T-helper 2 cell (primary cell): ENCODE data around the gene TMEM170B.

Experiments
- DNase-seq, 5 experiments: peaks; one replicate each; pipeline versions ENCODE4 v3.0.0 to v3.0.0-alpha.2; 2012 to 2022

The TMEM170B gene

GRCh38 chr6:11586117-11586516 lies 48.6 kb downstream of the TMEM170B start:
- DNase-seq, result no peak

DNA sequence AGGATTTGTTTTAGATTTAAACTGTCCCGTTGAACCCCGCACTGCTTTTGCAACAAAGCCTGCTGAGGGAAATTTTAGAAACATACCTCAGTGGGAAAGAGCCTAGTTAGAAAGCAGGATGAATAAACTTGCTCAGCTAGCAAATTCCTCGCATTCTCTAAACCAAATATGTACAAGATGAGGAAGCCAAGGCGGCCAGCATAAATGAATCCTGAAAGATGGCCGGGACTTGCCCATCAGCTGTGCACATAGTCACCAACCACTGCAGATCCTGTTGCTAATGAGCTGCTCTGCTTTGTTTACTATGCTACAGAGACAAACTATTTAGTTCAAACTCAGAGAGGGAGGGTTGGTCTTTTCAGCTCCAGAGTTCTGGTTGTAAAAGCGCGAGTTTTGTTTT lies 49.0 kb downstream of the TMEM170B start:
- no peak for DNase-seq

DNA sequence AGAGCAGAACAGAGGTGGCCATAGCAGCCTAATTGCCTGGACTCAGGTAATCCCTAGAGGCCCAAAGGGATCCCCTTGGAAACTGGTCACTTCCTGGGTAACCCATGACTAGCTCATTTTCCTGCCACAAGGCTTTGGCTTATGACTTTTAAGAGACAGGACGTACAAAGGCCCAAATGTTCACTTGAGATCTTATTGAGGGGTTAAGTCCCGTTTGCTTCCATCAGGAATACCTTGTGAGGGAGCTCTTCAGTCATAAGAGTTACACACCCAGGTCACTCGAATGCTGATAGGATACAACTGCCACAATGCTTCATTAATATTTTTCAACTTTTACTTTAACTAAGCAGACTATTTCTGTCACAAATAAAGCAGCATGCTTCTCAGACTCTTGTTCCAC lies 51.7 kb downstream of the TMEM170B start:
- DNase-seq, result no peak

- no peak for DNase-seq
Observed at GRCh38 chr6:11592294-11592906, 54.9 kb downstream of the TMEM170B start.

DNA sequence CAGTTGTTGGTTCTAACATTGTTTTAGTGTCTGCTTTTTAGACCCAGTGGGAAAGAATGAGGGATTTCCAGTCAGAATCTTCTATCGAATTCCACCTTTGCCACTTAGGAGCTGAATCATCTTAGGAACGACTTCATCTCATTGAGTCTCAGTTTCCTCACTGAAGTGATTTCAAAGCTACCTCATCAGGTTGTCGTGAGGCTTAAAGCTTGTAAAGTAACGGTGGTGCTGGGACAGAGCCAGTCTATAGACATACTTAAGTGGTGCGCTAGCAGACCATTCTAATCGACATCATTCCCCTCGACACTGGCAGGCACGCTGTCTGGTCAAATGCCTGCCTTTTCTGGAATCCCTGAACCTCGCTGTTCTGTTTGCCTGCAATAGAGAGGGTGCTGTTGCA lies 55.5 kb downstream of the TMEM170B start:
- no peak for DNase-seq

- no peak for DNase-seq
Observed at GRCh38 chr6:11595903-11596302, 58.4 kb downstream of the TMEM170B start.

DNA sequence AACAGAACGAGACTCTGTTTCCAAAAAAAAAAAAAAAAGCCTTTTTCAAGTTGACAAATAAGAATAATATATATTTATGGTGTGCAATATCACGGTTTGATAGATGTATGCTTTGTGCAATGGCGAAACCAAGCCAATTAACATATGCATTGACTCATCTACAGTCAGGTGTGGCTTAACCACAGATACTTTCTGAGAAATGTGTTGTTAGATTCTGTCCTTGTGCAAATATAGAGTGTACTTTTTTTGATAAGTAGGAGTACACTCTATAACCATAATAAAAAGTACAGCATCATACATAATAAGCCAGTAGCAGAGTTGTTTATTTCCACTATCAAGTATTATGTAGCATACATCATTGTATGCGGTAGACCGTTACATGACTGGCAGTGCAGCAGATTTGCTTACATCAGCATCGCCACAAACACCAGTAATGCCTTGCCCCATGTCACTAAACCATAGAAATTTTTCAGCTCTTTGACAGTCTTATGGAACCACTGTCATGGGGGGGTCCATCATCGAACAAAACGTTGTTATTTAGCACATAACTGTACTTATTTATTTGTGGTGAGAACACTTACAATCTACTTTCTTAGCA lies 59.2 kb downstream of the TMEM170B start:
- peak in 1 of 5 experiments; percentile 21 for DNase-seq

DNA sequence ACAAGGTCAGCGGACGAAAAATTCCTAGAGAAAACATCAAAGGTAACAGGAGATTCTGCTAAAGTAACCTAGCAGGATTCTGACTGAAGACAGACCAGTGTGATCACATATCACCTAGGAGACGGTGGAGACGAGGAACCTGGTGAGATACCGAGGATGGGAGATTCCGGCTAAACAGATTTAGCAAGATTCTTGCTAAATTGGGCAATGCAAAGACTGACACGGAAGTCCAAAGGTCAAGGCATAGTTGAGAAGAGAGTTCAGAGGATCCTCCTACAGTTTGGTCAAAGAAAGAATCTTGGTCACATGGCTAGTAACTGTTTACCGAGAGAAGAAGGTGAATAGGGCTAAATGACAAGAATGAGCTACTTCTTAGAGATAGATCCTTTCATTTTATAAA lies 61.1 kb downstream of the TMEM170B start:
- DNase-seq, result no peak

- no peak for DNase-seq
Observed at GRCh38 chr6:11600251-11600650, 62.7 kb downstream of the TMEM170B start.

- no peak for DNase-seq
Observed at GRCh38 chr6:11601776-11602605, 64.4 kb downstream of the TMEM170B start.

GRCh38 chr6:11604215-11604614 lies 66.7 kb downstream of the TMEM170B start:
- DNase-seq, result no peak

GRCh38 chr6:11604836-11605506 lies 67.4 kb downstream of the TMEM170B start:
- no peak for DNase-seq

DNA sequence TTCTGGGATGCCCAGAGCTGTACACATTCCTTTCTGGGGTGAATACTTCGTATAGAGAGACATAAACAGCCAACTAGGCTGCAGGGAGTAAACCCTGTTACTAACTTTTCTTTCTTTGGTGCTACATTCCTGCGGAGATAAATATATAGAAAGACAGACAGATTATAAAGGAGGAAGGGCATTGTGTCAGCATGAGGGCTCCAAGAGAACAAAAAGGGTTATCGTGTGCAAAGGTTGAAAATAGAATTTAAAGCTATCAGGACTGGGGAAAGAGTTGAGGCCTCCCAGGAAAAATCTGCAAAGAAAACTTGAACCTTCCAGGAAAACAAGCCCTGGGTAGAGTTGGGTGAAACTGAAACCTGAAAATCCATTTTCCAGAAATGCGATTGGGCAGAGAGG lies 68.0 kb downstream of the TMEM170B start:
- no peak for DNase-seq

DNA sequence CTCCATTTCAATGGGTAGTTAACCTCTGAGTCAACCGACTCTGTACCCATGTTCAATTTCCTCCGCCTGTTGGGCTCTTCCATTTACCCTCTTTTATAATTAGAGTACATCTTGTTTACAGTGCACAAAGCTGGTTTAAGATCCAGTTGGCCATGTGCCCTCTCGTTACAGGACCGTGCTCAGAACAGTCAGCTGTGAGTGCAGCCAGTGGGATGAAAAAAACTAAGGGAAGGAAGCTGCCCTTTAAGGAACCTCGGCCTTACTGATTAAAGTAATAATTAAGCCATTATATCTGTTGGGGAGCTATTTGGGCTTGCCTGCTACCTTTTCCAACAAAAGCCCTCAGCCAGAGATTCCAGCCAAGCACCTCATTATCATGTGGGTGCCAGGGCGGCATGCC lies 68.8 kb downstream of the TMEM170B start:
- no peak for DNase-seq

GRCh38 chr6:11607383-11607782 lies 69.8 kb downstream of the TMEM170B start:
- no peak for DNase-seq

DNA sequence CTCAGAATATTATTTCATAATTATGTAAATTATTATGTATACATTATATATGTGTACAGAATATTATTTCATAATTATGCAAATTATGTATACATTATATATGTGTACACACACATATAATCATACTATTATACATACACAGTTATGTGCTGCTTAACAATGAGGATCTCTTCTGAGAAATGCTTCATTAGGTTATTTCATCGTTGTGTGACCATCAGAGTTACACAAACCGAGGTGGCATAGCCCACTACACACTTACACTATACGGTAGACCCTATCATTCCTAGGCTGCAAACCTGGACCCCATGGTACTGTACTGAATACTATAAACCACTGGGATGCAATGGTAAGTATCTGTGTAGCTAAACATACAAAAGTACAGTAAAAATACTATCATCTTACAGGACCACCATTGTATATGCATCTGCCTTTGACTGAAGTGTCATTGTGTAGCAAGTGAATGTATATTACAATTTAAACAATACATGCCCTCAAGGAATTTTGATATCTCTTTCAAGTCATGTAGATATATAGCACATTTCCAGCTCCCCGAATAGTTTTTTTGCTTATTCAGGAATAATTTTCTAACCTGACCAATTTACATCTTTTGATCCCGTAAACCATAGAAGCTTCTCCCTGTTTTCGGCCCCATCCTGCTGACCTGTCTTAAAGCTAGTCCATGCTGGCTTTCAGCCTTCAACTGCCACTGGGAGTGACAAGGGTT lies 71.2 kb downstream of the TMEM170B start:
- DNase-seq, result no peak

- DNase-seq, result no peak
Observed at GRCh38 chr6:11609324-11610071, 71.9 kb downstream of the TMEM170B start.

DNA sequence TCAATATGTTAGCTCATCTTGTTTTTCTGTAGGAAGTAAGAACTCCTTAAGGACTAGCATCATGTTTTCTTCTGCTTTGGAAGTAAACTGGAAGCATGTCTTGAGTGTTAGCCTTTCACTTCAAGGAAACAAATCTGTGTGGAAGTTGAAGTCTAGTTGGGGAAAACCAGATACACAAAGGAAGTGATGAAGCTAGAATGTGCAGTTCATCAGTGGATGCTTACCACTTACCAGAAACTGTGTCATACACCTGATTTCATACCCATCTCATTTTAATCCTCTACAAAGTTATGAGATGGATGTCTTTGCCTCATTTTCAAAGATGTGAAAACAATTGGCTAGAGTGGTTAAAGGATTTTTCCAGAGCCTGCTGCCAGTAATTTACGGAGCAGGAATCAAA lies 75.8 kb downstream of the TMEM170B start:
- DNase-seq, result no peak

- DNase-seq, result no peak
Observed at GRCh38 chr6:11613858-11614257, 76.3 kb downstream of the TMEM170B start.

GRCh38 chr6:11614534-11615213 lies 77.1 kb downstream of the TMEM170B start:
- DNase-seq, result no peak

DNA sequence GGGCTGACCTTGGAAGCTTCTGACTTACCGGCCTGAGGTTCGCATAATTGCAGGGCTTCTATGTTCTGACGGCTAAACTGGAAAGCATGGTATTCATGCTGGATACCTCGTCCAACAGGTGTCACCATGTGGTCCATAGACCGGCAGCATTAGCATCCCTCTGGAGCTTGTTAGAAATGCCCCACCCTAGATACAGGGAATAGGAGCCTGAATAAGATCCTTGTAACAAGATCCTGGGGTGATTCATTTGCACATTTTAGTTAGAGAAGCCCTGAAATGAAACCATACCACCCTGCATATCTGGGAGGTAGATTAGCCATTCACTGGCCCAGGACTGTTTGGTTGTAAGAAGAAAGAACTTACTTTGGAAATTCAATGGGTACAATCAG lies 77.7 kb downstream of the TMEM170B start:
- no peak for DNase-seq
